Thoracic aorta (tissue), 2 donors: ENCODE data around the gene FILIP1. TPM values are rescaled to one million over a fixed set of nuclear protein-coding genes. Genes with fewer than 3 reads are reported as not detected.
A peak's percentile ranks its signal among the peaks of the same experiment; 100 is the strongest.

Experiments
- ATAC-seq: fragments of 150-250 bp; one replicate; pipeline ENCODE4 v1.8.0; 2017; ENCODE audit warnings: low read depth; ENCODE audit not compliant: insufficient number of reproducible peaks, low FRiP score
- DNase-seq: peaks from one replicate; pipeline ENCODE4 v3.0.0-alpha.2; 2020; ENCODE audit warnings: low spot score
- H3K27ac ChIP-seq, 2 donors: fragments of 200-600 bp; sonication (generic); 1 replicate in 1 of 2; 2 replicates in 1 of 2; pipeline ENCODE4 v1.5.1; 2016; ENCODE audit warnings: mild to moderate bottlenecking in 2 of 2, moderate library complexity in 2 of 2
- H3K27me3 ChIP-seq: fragments of 200-600 bp; sonication (generic); replicated peaks from 2 replicates; pipeline ENCODE4 v1.6.0; 2016; ENCODE audit warnings: mild to moderate bottlenecking; ENCODE audit not compliant: insufficient read depth
- H3K36me3 ChIP-seq: fragments of 200-600 bp; sonication (generic); one replicate; pipeline ENCODE4 v1.5.1; 2016
- H3K4me1 ChIP-seq, 2 donors: fragments of 200-600 bp; sonication (generic); 1 replicate in 1 of 2; 2 replicates in 1 of 2; pipeline versions ENCODE4 v1.5.1 to v1.6.0; 2016; ENCODE audit warnings: low read depth in 2 of 2, mild to moderate bottlenecking in 1 of 2; ENCODE audit not compliant: control insufficient read depth in 1 of 2
- H3K4me3 ChIP-seq: fragments of 200-600 bp; sonication (generic); 2 replicates; pipeline ENCODE4 v1.5.1; 2016; ENCODE audit warnings: mild to moderate bottlenecking
- H3K9me3 ChIP-seq: fragments of 200-600 bp; sonication (generic); 2 replicates; pipeline ENCODE4 v1.5.1; 2016
- total RNA-seq, 2 donors: library from RNA; depleted of rRNA; stranded (reverse); fragments of >200 nt; gene quantifications; one replicate each; pipeline versions ENCODE4 v1.1.0 to v1.2.3, GENCODE V29; 2016
- TF ChIP-seq, protein P1 (sequence below): fragments of 200-600 bp; sonication (generic); IDR thresholded peaks from one replicate; pipeline ENCODE4 v1.5.1; 2019; ENCODE audit warnings: antibody characterized with exemption

FILIP1 gene
- total RNA-seq, 2 donors from 2014 or later = 23.4 to 43.8 TPM

DNA sequence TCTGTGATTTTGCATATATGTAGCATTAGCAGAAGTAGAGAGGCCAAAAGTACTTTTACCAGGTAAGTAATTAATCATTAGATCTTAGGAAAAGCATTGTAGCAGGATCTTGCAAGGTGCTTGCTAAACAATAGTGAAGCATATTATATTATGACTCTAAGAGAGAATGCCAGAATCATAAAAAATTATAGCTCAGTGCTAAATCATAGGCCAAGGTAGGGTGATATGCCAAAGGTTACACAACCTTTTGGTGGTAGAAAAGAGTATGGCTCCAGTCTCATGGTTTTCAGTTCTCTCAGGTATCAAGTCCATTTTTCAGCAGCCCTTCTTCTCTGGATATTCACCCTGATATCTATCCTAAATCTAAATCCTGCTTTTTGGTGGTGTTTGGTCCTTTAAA lies 192.1 kb downstream of the FILIP1 start:
- Histone ChIP-seq H3K4me1 (peaks cover 16 to 22% of the 10 kb centered on the region in 2 donors), H3K27me3 (no peaks in the 10 kb centered on the region), H3K4me3 (no peak overlapping the region), H3K36me3 (no peaks in the 10 kb centered on the region), H3K27ac (no peak overlapping the region), H3K9me3 (no peaks in the 10 kb centered on the region)
- TF ChIP-seq, protein P1, sequence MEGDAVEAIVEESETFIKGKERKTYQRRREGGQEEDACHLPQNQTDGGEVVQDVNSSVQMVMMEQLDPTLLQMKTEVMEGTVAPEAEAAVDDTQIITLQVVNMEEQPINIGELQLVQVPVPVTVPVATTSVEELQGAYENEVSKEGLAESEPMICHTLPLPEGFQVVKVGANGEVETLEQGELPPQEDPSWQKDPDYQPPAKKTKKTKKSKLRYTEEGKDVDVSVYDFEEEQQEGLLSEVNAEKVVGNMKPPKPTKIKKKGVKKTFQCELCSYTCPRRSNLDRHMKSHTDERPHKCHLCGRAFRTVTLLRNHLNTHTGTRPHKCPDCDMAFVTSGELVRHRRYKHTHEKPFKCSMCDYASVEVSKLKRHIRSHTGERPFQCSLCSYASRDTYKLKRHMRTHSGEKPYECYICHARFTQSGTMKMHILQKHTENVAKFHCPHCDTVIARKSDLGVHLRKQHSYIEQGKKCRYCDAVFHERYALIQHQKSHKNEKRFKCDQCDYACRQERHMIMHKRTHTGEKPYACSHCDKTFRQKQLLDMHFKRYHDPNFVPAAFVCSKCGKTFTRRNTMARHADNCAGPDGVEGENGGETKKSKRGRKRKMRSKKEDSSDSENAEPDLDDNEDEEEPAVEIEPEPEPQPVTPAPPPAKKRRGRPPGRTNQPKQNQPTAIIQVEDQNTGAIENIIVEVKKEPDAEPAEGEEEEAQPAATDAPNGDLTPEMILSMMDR = no peak
- DNase-seq (no peak), ATAC-seq (no peak)

DNA sequence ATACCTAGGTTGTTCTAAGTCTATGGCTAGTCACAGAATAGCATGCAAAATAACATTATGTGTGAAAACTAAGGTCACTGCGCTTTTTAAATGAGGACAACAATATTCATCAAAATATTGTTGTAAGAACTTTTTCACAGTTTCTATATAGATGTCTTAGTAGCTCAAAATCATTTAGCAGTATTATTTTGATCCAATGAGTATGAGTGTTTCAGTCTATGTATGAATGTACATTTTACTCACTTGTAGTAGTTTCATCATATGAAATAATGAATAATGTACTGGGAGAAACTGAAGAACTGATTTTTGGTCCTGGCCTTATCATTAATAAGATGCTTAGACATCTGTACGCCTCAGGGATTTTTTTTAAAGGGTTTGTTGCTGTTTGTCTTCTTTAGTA lies 192.5 kb downstream of the FILIP1 start:
- Histone ChIP-seq H3K27ac (no peak overlapping the region), H3K4me3 (no peak overlapping the region), H3K27me3 (no peaks in the 10 kb centered on the region), H3K4me1 (peaks cover 16 to 17% of the 10 kb centered on the region in 2 donors), H3K36me3 (no peaks in the 10 kb centered on the region), H3K9me3 (no peaks in the 10 kb centered on the region)
- no peak for DNase-seq
- no peak for ATAC-seq
- TF ChIP-seq, protein P1 = no peak

DNA sequence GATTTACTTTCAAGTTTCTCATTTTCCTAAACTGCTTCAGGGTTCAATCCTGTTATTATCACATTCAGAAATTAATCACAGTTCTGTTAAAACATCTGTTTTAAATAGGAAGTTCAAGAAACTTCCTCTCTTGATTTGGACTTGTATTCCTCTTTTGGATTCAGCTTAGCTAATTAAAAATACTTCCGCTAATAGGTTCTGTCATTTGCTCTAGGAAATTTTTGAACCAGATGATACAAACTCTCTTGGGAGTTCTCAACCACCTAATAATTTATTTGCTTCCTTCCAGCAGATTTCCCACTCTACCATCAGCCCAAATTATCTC lies 193.1 kb downstream of the FILIP1 start:
- TF ChIP-seq, protein P1 = no peak
- Histone ChIP-seq H3K9me3 (no peaks in the 10 kb centered on the region), H3K4me1 (peaks cover 13 to 16% of the 10 kb centered on the region in 2 donors), H3K4me3 (no peak overlapping the region), H3K27ac (peak overlapping the region in 1 of 2 donors; percentile 30), H3K36me3 (no peaks in the 10 kb centered on the region), H3K27me3 (no peaks in the 10 kb centered on the region)
- DNase-seq (no peak), ATAC-seq (no peak)

DNA sequence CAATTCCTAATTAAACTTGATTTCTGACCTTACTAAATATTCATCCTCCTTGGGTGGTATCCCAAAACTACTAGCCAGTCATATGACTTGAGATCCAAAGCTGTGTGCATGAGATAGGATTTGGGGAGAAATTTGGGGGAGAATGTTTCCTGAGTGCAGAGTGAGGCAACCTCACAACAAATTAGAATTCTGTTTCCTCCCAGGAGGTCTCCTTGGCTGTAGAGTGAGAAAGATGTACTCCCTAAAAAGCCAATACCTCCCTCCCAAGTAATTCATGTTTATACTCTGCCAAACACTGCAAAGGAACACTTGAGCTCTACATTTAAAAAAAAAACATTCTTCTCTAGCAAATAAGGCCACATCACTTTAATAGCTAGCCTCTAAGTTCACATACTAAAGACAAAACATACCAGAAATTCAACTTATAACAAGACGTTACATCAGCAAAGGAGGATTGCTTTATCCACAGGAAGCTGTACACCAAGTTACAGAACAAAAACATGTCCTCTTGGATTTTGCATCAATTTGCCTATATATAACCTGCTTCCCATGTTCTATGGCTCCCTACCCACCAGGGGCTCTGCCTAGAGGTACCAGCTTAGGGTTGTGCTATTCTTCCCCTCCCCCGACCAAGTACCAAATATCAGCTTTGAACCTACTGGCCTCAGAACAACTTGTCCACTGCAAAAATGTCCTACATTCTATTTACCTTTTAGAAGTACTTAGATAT lies 193.6 kb downstream of the FILIP1 start:
- ATAC-seq (no peak), DNase-seq (no peak)
- Histone ChIP-seq H3K27ac (peak overlapping the region in 1 of 2 donors; percentile 30), H3K9me3 (no peaks in the 10 kb centered on the region), H3K4me1 (peaks cover 13 to 16% of the 10 kb centered on the region in 2 donors), H3K27me3 (no peaks in the 10 kb centered on the region), H3K36me3 (no peaks in the 10 kb centered on the region), H3K4me3 (no peak overlapping the region)
- TF ChIP-seq, protein P1 = no peak

DNA sequence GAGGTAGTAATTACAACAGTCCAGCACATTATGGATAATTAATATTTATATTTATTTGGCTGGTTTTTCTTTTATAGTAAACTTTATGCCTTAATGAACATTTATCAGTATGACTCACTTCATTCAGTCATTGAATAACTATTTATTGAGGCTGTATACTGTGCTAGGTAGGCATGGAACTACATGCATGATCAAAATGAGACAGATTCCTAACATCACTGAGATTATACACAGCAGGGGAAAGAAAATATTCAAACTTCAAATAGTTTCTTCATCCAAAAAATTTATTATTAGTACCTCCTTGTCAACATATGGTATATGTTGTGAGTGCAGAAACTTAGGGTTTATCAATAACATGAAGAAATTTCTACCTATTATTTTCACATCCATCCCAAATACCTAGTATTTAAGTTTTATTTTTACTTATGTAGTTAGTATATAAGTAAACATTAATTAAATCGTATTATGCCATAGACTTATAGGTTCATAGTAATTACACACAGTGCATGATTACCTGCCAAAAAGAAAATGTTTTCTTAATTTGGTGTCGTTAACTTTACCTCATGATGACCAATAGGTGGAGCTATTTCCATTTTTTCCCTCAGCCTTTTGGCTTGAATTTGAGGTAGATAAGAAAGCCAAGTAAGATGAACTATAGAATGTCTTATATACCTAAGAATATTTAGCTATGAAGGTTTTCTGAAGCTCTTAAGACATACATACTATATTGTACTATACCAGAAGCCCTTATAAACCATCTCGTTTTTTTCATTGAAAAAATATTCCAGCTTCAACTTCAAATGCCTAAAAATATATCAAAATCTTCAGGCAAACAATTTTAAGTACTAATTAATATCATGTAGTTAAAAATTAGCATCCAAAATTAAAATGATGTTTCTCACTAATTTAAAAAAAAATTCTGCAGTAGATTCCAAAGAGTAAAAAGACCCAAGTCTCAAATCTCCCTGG lies 196.5 kb downstream of the FILIP1 start:
- Histone ChIP-seq H3K27ac (no peak overlapping the region), H3K4me1 (peaks cover 22 to 24% of the 10 kb centered on the region in 2 donors), H3K27me3 (no peaks in the 10 kb centered on the region), H3K4me3 (no peak overlapping the region), H3K9me3 (no peaks in the 10 kb centered on the region), H3K36me3 (no peaks in the 10 kb centered on the region)
- TF ChIP-seq, protein P1 = peak; percentile 75
- DNase-seq (no peak), ATAC-seq (no peak)
